Body of pancreas (tissue), 4 donors: ENCODE measurements around the gene AP2A2.

ENCODE experiments used
- CTCF ChIP-seq, 7 experiments: fragments of 450-650 bp in 4 of 7; fragments of 200-600 bp in 3 of 7; sonication (generic) in 3 of 7; IDR thresholded peaks; one replicate each; pipeline ENCODE4 v1.5.1; 2016 to 2019; ENCODE audit warnings: antibody characterized with exemption in 7 of 7
- POLR2A ChIP-seq, 3 donors: fragments of 450-650 bp; IDR thresholded peaks; one replicate each; pipeline ENCODE4 v1.6.1; 2016; ENCODE audit warnings: antibody characterized with exemption in 3 of 3, mild to moderate bottlenecking in 2 of 3

GRCh38 chr11:1051356-1052132, 125.9 kb downstream of the AP2A2 start:
- TF ChIP-seq CTCF (IDR thresholded peaks at IDR 0.05) (no peak), POLR2A (IDR thresholded peaks at IDR 0.05) (no peak)
